SIG-M5 treated with dmso at 0.1 percent for 504 hours (cell line): Measurements from ENCODE around the gene UGT1A10.

ENCODE experiments used
- DNase-seq: peaks from one replicate; lab custom pipeline; 2025; ENCODE audit not compliant: unreplicated experiment; lab: John Stamatoyannopoulos, UW

The UGT1A10 gene

DNA sequence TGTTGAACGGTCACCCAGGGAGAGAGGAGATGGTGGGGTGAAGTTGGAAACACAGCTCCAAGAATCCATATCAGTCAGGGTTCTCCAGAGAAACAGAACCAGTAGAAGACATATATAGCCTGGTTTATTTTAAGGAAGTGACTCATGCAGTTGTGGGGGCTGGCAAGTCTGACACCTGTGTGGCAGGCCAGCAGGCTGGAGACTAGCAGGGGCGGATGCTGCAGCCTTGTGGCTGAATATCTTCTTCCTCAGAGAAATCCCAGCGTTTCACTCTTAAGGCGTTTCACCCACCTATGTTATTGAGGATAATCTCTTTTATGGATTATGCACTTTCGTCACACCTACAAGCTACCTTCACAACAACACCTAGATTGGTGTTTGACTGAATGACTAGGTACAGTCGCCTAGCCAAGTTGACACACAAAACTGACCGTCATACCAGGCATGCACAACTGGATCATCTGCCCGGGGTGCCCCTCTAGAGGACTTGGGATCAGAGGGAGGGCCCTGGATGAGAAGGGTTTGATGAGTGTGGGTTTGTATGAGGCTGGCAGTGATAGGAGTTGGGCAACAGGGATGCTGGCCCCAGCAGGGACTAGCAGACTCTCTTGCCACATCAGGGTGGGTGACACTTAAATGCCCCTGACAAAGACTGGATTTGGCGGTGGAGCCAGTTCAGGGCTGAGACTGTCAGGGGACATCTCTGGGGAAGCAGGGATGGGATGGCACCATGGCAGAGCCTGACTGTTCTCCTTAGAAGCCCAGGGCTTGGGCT is 165.3 kb downstream of the UGT1A10 start:
- DNase-seq: no peak

DNA sequence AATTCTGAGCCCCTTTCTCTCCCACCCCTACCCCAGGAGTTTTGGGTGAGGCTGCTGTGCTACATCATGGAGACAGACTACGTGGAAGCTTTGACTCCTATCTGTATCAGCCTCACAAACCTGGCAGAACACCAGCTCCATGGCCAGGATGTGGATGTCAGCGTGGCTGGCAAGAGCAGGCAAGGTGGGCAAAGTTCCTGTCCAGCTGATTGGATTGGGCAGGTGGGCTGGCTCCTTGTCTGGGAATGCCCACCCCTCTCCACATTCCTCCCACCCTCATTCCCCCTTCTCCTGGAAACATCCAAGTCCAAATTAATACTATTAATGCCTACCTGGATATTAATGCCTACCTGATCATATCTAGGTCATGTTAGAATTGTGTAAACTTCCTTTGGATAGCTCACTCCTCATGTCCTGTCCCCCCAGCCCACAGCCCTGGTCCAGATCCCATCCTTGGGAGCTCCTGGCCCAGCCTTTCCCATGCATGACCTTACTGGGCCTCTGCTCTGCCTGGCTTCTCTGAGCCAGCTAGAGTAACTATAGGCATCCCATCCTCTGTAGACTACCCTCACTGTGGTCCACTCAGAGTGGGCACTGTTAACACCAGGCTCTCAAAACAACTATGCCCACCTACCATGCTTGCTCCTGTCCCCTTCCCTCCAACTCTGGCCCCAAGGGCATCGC is 166.0 kb downstream of the UGT1A10 start:
- DNase-seq: no peak

DNA sequence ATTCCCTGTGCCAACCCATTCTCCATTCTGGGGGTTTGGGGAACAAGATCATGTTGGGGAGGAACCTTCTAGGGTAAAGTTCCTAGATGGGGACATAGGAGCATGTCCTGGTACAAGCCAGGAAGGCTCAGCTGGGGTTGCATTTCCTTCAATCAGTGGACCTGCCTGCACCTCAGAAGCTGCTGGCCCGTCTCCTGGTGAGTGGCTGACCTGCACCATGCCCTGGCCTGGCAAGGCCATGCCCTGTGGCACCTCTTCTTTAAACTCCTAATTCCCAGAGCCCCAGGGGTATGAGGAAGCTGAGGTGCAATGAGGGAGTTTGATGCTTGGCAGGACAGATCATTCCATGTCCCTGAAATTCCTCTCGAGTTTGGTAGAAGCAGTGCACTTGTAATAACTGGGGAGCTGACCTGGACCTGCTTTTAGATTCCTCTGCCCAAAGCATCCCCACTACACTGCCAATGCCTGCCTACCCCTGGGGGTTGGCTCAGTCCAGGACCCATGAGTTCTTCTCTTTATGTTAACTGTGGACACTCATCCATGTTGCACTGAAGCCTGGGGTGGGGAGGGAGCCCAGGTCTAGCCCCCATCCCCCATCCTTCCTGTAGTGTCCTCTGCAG is 167.2 kb downstream of the UGT1A10 start:
- no peak for DNase-seq

DNA sequence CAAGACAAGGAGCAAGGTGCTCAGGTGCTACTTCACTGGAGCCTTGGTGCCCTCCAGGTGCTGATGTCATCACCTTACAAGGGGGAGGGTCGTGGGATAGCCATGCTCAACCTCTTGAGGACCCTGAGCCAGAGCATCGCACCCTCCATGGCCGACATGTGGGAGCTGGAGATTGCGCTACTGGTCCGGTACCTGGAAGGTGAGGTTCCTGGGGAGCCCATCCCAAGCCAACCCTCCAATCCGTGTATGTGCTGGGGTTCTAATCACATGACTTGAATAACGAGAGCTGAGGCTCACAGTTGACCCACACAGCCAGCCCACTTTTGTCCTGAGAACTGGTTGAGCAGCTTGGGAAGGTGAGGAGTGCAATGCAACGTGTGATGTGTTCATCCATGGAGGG is 167.7 kb downstream of the UGT1A10 start:
- DNase-seq: no peak

DNA sequence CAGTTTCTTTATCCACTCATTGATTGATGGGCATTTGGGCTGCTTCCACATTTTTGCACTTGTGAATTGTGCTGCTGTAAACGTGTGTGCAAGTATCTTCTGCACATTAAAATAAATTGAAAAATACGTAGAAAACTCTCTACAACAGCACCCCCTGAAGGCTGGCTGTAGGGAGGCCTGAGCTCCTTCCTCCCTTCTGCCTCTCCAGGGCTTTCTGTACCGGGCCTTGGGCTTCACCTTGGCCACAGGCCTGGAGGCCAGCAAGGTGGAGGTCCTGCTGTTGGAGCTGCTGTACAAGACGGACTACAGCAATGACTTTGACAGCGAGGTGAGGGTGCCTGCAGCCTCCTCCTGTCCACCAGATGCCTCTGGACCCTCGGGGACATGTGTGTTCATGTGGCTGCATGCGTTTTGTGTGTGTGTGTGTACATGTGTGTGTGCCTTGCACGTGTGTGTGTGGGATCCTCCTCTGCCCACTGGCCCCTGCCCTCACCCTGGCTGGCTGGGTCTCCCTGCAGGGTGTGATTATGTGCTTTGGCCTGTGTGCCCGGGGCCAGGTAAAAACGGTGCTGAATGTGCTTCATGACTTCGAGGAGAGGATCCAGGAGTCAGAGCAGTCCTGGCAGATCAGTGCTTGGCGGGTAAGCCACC is 171.1 kb downstream of the UGT1A10 start:
- no peak for DNase-seq

DNA sequence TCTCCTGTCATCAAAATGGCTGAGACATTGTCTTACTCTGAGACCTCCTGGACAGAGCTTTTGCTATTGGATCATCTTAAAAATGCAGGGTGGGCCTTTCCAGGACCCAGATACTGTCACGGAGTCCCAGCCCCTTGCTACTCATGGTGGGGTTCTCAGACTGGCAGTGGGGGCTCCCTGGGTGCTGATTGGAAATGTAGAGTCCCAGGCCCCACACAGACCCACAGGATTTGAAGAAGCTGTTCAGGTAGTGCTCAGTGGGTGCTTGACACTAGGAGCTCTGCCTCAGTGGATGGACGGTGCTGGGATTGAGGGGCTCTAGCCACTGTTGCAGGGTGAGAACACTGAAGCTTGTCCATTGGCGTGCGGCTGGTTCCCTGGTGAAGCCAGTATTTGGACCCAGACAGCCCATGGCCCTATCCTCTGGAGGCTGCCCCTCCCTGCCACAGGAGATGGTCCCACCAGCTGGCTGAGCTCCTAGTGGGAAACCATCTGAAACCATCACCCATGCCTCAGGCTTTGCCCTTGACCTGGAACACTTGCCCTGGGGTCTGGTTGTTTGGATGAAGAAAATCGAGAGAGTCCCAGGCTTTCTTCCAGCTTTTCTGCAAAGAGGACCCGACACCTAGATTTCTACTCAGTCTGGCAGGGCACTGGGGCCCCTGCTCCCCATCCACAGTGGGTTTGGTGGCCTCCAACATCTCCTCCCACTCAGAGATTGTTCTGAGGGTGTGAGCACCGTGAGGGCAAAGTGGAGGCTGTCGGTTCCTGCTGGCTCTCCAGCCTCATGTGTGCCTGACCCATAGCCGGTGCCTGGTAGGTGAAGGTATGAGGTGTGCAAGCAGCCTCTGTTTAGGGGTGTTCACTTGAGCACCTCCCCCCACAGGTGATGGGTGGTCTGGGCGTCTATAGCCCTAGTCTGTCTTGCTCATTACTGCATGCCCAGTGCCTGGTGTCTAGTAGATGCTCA is 172.0 kb downstream of the UGT1A10 start:
- DNase-seq: no peak

DNA sequence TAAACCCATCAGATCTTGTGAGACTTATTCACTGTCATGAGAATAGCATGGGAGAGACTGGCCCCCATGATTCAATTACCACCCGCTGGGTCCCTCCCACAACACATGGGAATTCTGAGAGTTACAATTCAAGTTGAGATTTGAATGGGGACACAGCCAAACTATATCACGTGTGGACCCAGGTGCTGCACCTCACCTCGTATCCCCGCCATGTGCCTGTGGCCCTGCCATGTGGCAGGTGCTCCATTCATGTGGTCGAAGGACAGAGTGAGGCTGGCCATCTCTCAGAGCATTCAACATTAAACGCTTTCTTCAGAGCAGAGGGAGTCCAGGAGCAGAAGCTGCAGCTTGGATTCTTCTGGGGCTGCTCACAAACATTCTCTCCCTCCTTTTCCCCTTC is 174.1 kb downstream of the UGT1A10 start:
- DNase-seq: no peak

DNA sequence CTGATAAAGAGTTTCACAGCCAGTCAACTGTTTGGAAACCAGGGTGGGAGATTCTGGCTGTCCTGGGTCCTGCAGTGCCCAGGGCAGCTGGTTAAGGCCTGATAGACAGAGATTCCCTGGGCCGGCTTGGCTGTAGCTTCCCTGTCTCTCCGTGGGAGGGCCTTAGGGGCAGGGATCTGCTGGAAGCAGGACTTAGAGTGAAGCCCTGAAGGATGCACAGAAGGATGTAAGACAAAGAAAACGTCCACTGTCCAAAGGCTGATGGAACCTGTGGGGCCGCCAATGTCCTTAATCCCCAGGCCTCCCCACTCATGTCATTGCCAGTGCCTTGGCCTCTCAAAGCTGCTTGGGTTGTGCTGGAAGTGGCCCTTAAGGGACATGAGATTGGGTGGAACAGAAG is 174.8 kb downstream of the UGT1A10 start:
- DNase-seq: no peak

DNA sequence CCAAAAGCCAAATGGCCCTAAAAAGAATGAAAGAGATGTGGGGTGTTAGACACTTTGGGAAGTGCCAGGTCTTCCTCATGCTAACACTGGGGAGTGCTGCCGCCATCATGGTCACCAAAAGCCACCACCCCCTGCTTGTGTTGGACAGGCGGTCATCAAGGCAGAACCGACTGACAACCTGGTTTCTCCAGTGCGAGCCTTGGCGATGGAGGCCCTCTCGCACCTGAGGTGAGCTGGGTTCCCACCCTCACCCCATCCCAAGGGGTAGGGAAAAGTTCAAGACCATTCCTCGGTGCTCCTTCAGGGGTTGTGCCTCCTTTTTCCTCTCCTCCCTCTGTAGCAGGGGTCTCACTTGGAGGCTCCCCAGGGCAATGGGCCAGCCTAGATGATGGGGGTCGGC is 175.5 kb downstream of the UGT1A10 start:
- DNase-seq: no peak

DNA sequence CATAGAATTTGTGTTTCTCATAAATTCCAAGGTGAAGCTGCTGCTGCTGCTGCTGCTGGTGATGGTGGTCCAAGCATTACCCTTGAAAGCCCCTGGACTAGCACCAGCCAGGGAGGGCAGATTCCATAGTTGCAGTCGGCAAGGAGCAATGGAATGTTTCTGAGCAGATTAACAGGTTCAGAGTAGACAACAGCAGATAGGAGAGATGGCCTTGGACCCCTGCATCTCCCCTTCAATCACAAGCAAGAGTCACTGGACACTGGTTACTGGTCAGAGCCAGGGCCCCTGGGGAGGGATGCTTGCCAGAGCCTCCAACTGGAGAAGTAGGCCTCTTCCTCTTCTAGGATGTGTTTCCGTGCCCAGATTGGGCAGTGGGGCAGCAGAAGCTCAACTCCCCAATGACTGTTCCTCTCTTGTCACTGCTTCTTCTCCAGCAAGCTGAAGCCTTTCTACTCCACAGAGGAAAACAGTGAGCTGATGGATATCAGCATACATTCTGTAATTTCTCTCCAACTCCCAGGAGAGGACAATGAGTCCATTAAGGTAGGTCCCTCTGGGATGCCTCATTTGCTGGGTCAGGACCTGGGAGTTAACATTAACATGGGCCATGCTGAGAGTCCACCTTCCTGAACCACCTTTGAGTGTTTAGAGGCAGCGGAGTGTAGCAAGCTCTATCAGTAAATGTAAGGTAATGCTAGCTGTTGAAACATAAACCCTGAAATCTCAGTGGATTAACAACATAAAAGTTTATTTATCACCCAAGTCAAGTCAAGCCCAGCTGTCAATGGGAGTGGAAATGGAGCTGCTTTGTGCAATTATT is 177.2 kb downstream of the UGT1A10 start:
- DNase-seq: no peak

DNA sequence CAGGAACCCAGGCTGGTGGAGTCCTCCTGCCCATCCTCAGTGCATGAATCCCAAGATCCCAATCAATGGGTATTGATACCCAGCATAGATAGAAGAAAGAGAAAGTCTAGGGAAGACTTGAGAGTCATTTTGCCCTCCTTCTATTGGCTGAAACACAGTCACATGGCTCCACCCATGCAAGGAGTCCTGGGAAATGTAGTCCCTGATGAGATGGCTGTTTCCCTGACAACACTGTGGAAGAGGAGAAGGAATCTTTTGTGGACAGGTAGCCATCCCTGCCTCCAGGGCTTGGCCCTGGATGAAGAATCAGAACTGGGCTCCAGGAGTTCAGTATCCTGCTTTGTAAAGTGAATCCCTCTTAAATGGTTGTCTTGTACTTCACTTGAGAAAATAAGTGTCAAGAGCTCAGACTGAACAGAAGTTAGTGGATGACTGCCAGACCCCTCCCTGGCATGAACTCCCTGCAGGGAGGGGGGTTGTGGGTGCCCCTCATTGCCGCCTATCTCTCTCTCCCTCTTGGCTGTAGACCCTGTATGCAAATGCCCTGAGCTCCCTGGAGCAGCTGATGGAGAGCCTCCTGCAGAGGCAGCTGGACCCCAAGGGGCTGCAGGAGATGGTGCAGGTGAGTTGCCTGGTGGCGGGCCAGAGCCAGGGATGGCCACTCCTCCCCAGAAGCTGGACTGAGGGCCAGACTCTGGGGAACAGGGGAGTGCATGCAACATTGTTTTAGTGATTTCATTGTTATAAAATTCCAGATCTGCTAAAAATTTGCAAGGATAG is 178.0 kb downstream of the UGT1A10 start:
- DNase-seq: no peak

DNA sequence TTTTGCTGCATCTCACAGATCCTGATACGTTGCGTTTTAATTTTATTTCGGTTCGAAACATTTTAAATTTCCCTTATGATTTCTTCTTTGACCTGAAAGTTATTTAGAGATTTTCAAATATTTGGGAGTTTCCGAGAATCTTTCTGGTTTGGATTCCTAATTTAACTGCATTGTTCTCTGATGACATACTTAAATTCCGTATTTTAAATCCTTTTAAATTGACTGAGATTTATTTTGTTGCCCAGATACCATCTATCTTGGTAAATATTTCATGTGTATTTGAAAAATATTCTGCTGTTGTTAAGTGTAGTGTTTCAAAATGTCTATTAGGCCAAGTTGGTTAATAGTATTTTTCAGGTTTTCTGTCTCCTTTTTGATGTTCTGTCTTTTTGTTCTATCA is 179.6 kb downstream of the UGT1A10 start:
- DNase-seq: no peak

DNA sequence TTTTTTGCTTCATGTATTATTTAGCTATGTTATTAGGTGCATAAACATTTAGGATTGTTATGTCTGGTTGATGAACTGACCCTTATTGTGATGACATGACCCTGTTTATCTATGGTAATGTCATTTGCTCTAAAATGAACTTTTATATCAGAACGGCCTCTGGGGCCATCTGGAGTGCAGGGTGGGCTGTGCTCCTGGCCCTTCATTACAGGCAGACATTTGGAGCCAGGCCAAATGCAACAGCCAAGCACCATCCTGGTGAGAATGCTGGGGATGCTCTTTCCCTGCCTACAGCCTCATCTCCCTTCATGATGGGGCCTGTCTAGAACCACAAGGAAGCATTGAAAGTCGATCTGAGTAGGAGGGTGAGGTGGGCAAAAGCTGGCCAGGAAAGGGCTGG is 180.1 kb downstream of the UGT1A10 start:
- DNase-seq: no peak

DNA sequence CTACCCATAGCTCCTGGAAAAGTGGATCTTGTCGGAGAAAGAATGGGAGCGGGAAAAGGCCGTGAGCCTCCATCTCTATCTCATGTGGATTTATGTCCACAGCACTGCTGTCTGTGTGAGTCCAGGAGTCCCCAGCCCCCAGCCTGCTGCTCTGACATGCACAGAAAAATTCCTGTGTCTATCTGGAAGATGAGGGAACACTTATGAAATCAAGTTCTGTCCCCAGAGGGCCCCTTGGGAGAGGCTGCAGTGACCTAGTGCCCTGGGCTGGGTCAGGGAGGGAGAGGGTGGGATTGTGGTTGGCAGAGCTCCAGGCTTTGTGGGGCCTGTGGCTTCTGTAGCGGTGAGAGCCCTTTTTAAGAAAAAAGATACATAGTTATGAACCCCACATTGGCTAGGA is 180.5 kb downstream of the UGT1A10 start:
- no peak for DNase-seq

DNA sequence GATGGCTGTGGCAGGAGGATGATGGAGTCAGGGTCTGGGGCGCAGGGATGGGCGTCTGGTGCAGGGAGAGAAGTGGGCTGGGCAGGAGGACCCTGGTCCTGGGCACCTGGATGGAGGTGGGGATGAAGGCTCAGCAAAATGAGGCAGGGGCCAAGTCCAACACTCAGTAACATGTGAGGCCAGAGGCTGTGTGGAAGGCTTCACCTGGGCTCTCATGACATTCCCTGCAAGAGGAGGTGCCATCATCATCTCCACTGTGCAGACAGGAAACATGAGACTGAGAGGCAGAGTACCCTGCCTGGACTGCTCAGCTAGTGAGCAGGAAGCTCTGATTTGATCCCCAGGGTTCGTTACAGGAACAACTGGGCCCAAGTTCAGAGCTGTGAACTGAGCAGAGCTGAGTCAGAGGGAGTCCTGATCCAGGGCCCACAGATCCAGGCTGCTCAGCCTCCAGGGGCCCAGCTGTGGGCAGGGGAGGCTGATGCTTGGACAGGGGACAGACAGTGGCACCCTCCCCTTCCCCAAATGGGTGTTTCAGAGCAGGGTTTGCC is 181.2 kb downstream of the UGT1A10 start:
- no peak for DNase-seq

DNA sequence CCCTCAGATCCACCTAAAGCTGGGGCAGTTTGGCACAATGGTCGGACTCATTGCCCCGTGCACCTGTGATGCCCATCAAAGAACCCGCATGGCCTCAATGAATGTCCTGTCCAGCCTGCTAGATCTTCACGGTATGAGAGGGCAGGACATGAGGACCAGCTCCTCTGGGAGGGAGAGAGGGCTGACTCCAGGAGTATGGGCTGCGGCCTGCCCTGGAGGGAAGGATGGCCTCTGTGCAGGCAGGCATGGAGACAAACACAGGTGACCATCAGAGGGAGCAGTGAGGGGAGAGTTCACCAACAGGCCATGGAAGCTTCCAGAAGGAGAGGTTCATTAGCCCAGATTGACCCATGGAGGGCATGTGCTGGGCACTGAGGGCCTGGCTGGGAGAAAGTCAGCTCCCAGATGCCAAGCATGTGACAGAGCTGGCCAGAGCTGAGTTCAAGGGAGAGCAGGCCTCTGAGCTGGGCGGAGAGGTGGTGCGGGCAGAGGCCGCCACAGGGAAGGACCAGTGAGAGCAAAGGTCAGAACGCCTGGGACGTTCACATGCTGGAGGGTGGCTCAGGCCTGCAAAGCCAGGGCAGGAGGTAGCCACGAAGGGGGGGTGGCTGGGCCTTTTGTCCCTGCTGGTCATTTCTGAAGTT is 181.9 kb downstream of the UGT1A10 start:
- no peak for DNase-seq

DNA sequence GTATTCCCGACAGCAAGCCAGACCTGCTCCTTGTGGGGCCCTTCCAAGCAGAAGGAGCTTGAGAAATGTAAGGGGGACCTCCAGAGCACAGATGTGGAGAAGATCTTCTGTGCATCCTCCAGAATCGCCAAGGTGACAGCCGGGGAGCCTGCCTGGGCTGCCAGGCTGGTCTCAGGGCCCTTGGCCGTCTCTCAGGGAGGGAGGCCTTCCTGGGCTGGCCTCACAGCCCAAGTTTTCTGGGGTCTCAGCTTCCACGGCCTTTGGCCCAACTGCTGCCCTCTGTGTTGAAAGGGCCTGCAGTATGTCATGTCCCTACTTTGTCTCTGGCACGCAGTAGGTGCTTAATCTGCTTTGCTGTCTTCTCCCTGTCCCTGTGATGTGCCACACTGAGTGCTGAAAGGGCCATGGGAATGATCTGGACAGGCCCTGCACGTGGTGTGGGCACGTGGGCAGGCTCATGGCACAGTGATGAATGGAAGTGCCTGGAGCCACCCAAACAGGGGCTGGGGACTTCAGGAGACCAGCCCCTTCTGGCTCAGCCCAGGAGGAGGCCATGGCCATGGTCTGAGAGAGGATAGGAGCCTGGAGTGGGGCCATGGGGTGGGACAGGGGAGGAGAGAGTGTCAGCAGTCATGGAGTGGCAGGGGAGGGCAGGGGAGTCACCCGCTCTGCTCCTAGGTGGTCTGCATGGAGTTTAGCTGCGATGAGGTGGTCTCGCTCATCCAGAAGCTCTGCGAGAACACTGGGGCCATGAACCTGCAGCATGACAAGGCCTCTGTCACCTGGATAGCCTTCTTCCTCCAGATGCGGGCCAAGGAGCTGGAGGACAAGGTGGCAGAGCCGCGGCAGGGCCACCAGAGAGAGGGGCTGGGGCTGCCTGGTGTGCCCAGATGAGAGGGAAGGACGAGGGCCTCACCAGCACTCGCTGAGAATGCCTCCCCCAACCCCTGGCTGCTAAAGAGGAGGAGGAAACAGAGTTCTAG is 182.7 kb downstream of the UGT1A10 start:
- no peak for DNase-seq
